ENCODE measurements around the gene SH3BP1.
"Not testable (repeated sequence)": the region's sequence is repeated elsewhere in the genome, so short reads cannot be mapped to it uniquely, and the experiment has no call there.

Gene SH3BP1

GRCh38 chr22:37680191-37680851 is 40.9 kb downstream of the SH3BP1 start:
- DNase-seq = no peak

- no peak for DNase-seq
Measured at GRCh38 chr22:37681001-37681424, 41.5 kb downstream of the SH3BP1 start.

- DNase-seq = peak; percentile 82
Measured at GRCh38 chr22:37681556-37682049, 42.1 kb downstream of the SH3BP1 start.

GRCh38 chr22:37684803-37685615 is 45.5 kb downstream of the SH3BP1 start:
- DNase-seq = no peak

- peak; percentile 86 for DNase-seq
Measured at GRCh38 chr22:37686002-37686982, 46.8 kb downstream of the SH3BP1 start, which contains the start of gene NOL12. Gene NOL12, plus strand, starts transcription at chr22:37686343. Its CDS starts 50 bp downstream, at chr22:37686393.

GRCh38 chr22:37690407-37690806 is 50.9 kb downstream of the SH3BP1 start:
- no peak for DNase-seq

- DNase-seq = no peak
Measured at GRCh38 chr22:37690901-37691504, 51.5 kb downstream of the SH3BP1 start.

GRCh38 chr22:37692627-37693285 is 53.3 kb downstream of the SH3BP1 start:
- DNase-seq = no peak

GRCh38 chr22:37694131-37694530 is 54.7 kb downstream of the SH3BP1 start:
- DNase-seq = not testable (repeated sequence)

GRCh38 chr22:37696260-37696656 is 56.8 kb downstream of the SH3BP1 start:
- DNase-seq = not testable (repeated sequence)

GRCh38 chr22:37696657-37697537 is 57.4 kb downstream of the SH3BP1 start, which contains the start of gene TRIOBP:
Gene TRIOBP, plus strand, starts transcription at chr22:37697048. Its CDS starts 4,318 bp downstream, at chr22:37701366.
- peak; percentile 87 for DNase-seq

- DNase-seq = no peak
Measured at GRCh38 chr22:37697538-37697835, 58.0 kb downstream of the SH3BP1 start.

- DNase-seq = no peak
Measured at GRCh38 chr22:37701141-37701786, 61.8 kb downstream of the SH3BP1 start.

- no peak for DNase-seq
Measured at GRCh38 chr22:37703906-37704305, 64.4 kb downstream of the SH3BP1 start.

GRCh38 chr22:37704645-37705044 is 65.2 kb downstream of the SH3BP1 start:
- DNase-seq = no peak

- no peak for DNase-seq
Measured at GRCh38 chr22:37705205-37705604, 65.7 kb downstream of the SH3BP1 start.

Measured in CD4-positive, alpha-beta T cell treated with Interleukin-10 for 1 hour (primary cell).